Cardiac muscle cell (in vitro differentiated cells and primary cell): ENCODE results near the gene CRLF3. TPM values are rescaled to one million over a fixed set of nuclear protein-coding genes. Genes with fewer than 3 reads are reported as not detected.
"Not testable (repeated sequence)": the region's sequence is repeated elsewhere in the genome, so short reads cannot be mapped to it uniquely, and the experiment has no call there.

Source experiments
- DNase-seq, 2 donors: peaks; one replicate each; pipeline versions ENCODE4 v3.0.0 to v3.0.0-alpha.2; 2010 to 2017; ENCODE audit warnings: low read depth in 1 of 2, low spot score in 1 of 2
- H3K27ac ChIP-seq: fragments of 200-600 bp; sonication (generic); 2 replicates; pipeline ENCODE4 v1.5.1; 2016
- H3K27me3 ChIP-seq: fragments of 200-600 bp; sonication (generic); 2 replicates; pipeline ENCODE4 v1.6.0; 2016; ENCODE audit warnings: control low read depth
- H3K36me3 ChIP-seq: fragments of 200-600 bp; sonication (generic); 2 replicates; pipeline ENCODE4 v1.5.1; 2016; ENCODE audit warnings: control low read depth
- H3K4me1 ChIP-seq: fragments of 200-600 bp; sonication (generic); 2 replicates; pipeline ENCODE4 v1.8.1; 2017; ENCODE audit warnings: low read depth, mild to moderate bottlenecking, mixed run types
- H3K4me3 ChIP-seq: fragments of 200-600 bp; sonication (generic); 2 replicates; pipeline ENCODE4 v1.5.1; 2016; ENCODE audit warnings: mild to moderate bottlenecking
- H3K9me3 ChIP-seq: fragments of 200-600 bp; sonication (generic); 2 replicates; pipeline ENCODE4 v1.5.1; 2017; ENCODE audit warnings: low read depth, mild to moderate bottlenecking, control low read depth
- polyA plus RNA-seq: library from polyadenylated mRNA; unstranded; fragments of >200 nt; fragmentation: Nextera tagmentation; extraction: Ambion mirVana; gene quantifications from 2 replicates; pipeline ENCODE4 v1.2.1, GENCODE V29; 2016
- total RNA-seq: library from RNA; depleted of rRNA; stranded (reverse); fragments of >200 nt; gene quantifications from 2 replicates; pipeline ENCODE4 v1.2.3, GENCODE V29; 2016
- TF ChIP-seq, protein P1 (sequence below): IDR thresholded peaks from 2 replicates; pipeline ENCODE4 v1.5.1; 2012; ENCODE audit warnings: low read depth, mild to moderate bottlenecking, low read length

Gene CRLF3
- total and polyA plus RNA-seq, 2 experiments from 2014 or later, result 11.9 to 19.9 TPM

GRCh38 chr17:30831257-30831656, 6.8 kb upstream of the CRLF3 start:
- peak overlapping the region; percentile 84 for H3K27ac ChIP-seq
- peaks cover 11% of the 10 kb centered on the region for H3K4me1 ChIP-seq
- peak in 1 of 2 donors; percentile 18 for DNase-seq
- H3K9me3 ChIP-seq, result no peaks in the 10 kb centered on the region
- TF ChIP-seq, protein P1, sequence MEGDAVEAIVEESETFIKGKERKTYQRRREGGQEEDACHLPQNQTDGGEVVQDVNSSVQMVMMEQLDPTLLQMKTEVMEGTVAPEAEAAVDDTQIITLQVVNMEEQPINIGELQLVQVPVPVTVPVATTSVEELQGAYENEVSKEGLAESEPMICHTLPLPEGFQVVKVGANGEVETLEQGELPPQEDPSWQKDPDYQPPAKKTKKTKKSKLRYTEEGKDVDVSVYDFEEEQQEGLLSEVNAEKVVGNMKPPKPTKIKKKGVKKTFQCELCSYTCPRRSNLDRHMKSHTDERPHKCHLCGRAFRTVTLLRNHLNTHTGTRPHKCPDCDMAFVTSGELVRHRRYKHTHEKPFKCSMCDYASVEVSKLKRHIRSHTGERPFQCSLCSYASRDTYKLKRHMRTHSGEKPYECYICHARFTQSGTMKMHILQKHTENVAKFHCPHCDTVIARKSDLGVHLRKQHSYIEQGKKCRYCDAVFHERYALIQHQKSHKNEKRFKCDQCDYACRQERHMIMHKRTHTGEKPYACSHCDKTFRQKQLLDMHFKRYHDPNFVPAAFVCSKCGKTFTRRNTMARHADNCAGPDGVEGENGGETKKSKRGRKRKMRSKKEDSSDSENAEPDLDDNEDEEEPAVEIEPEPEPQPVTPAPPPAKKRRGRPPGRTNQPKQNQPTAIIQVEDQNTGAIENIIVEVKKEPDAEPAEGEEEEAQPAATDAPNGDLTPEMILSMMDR, result no peak
- H3K36me3 ChIP-seq, result no peaks in the 10 kb centered on the region
- no peaks in the 10 kb centered on the region for H3K27me3 ChIP-seq
- peak overlapping the region; percentile 92 for H3K4me3 ChIP-seq

GRCh38 chr17:30829022-30829421, 4.5 kb upstream of the CRLF3 start:
- DNase-seq, result no peak
- Histone ChIP-seq H3K4me1 (peaks cover 11% of the 10 kb centered on the region), H3K4me3 (no peak overlapping the region), H3K27me3 (no peaks in the 10 kb centered on the region), H3K9me3 (no peaks in the 10 kb centered on the region), H3K27ac (no peak overlapping the region), H3K36me3 (no peaks in the 10 kb centered on the region)
- TF ChIP-seq, protein P1, result no peak

DNA sequence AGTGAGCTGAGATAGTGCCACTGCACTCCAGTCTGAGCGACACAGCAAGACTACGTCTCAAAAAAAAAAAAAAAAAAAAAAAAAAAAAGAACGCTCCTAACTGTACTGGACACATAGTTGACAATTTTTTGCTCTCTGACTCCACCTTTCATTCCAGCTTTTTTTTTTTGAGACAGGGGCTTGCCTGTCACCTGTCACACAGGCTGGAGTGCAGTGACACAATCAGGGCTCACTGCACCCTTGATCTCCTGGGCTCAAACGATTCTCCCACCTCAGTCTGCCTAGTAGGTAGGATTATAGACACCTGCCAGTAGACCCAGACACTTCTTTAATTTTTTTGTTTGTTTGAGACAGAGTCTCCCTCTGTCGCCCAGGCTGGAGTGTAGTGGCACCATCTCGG, 2.6 kb upstream of the CRLF3 start:
- H3K27ac ChIP-seq, result no peak overlapping the region
- H3K4me3 ChIP-seq, result no peak overlapping the region
- TF ChIP-seq, protein P1, result no peak
- H3K36me3 ChIP-seq, result no peaks in the 10 kb centered on the region
- no peaks in the 10 kb centered on the region for H3K9me3 ChIP-seq
- H3K27me3 ChIP-seq, result no peaks in the 10 kb centered on the region
- no peak for DNase-seq
- H3K4me1 ChIP-seq, result peaks cover 18% of the 10 kb centered on the region

GRCh38 chr17:30824002-30824355, 513 bp downstream of the CRLF3 start:
- no peaks in the 10 kb centered on the region for H3K9me3 ChIP-seq
- TF ChIP-seq, protein P1, result no peak
- peak overlapping the region; percentile 83 for H3K27ac ChIP-seq
- H3K4me3 ChIP-seq, result peak overlapping the region; percentile 70
- no peak for DNase-seq
- H3K36me3 ChIP-seq, result no peaks in the 10 kb centered on the region
- H3K27me3 ChIP-seq, result no peaks in the 10 kb centered on the region
- peaks cover 19% of the 10 kb centered on the region for H3K4me1 ChIP-seq

GRCh38 chr17:30823421-30823820, 1.1 kb downstream of the CRLF3 start:
- Histone ChIP-seq H3K4me1 (peaks cover 19% of the 10 kb centered on the region), H3K36me3 (no peaks in the 10 kb centered on the region), H3K4me3 (peak overlapping the region; percentile 70), H3K9me3 (no peaks in the 10 kb centered on the region), H3K27ac (peak overlapping the region; percentile 83), H3K27me3 (no peaks in the 10 kb centered on the region)
- TF ChIP-seq, protein P1, result no peak
- DNase-seq, result no peak

GRCh38 chr17:30822919-30823318, 1.6 kb downstream of the CRLF3 start:
- not testable (repeated sequence) for H3K9me3 ChIP-seq, H3K27me3 ChIP-seq, DNase-seq, H3K36me3 ChIP-seq, H3K4me3 ChIP-seq
- Histone ChIP-seq H3K4me1 (peaks cover 19% of the 10 kb centered on the region), H3K27ac (peak overlapping the region; percentile 83)
